HepG2 (cell line): Measurements from ENCODE around the gene KCNIP3. TPM values are rescaled to one million over a fixed set of nuclear protein-coding genes. Genes with fewer than 3 reads are reported as not detected.

Experiments
- BHLHE40 ChIP-seq: IDR thresholded peaks from 2 replicates; pipeline ENCODE4 v1.6.1; 2011; ENCODE audit warnings: low read length, improper control_type of control experiment
- ERF ChIP-seq: IDR thresholded peaks from 2 replicates; pipeline ENCODE4 v1.6.1; 2018; ENCODE audit warnings: missing biosample characterization, missing genetic modification reagents
- GATAD2A ChIP-seq: IDR thresholded peaks from 2 replicates; pipeline ENCODE4 v1.6.1; 2016
- HOXD1 ChIP-seq: sonication (generic); formaldehyde crosslinking; IDR thresholded peaks from 2 replicates; pipeline ENCODE4 v1.5.0; 2020; ENCODE audit warnings: missing genetic modification reagents
- IKZF1 ChIP-seq: fragments of 450-650 bp; IDR thresholded peaks from 2 replicates; pipeline ENCODE4 v1.7.1; 2016
- KMT2B ChIP-seq: IDR thresholded peaks from 2 replicates; pipeline ENCODE4 v1.6.1; 2016; ENCODE audit warnings: missing genetic modification reagents, missing compliant biosample characterization
- PPARG ChIP-seq: conservative IDR thresholded peaks from 2 replicates; pipeline ENCODE4 v1.6.1; 2016; ENCODE audit warnings: missing biosample characterization, missing genetic modification reagents
- RNF2 ChIP-seq: fragments of 450-650 bp; conservative IDR thresholded peaks from 2 replicates; pipeline ENCODE4 v1.6.1; 2016; ENCODE audit warnings: low read depth
- SALL1 ChIP-seq: sonication (generic); formaldehyde crosslinking; IDR thresholded peaks from 2 replicates; pipeline ENCODE4 v1.8.0; 2022; ENCODE audit warnings: mild to moderate bottlenecking, missing genetic modification reagents
- ZFX ChIP-seq: sonication (generic); formaldehyde crosslinking; IDR thresholded peaks from 2 replicates; pipeline ENCODE4 v1.4.0; 2020; ENCODE audit warnings: mild to moderate bottlenecking, low read depth, missing genetic modification reagents, moderate library complexity
- ZNF773 ChIP-seq: sonication (generic); formaldehyde crosslinking; IDR thresholded peaks from 2 replicates; pipeline ENCODE4 v1.4.0; 2020; ENCODE audit warnings: missing genetic modification reagents, borderline replicate concordance
- polyA plus RNA-seq, 8 experiments: library from polyadenylated mRNA; depleted of rRNA in 3 of 8; stranded (reverse) in 7 of 8; unstranded in 1 of 8; fragments of >200 nt; fragmentation: Illumina TruSeq in 4 of 8; extraction: Trizol in 4 of 8; gene quantifications; 2 replicates each; pipeline versions ENCODE4 v1.2.1 to v1.2.3, GENCODE V29; 2011 to 2016; ENCODE audit warnings: low read depth in 4 of 8, missing spikeins in 1 of 8, mixed read lengths in 1 of 8; ENCODE audit not compliant: insufficient read depth in 1 of 8
- total RNA-seq, 5 experiments: library from RNA; depleted of rRNA; stranded (reverse); fragments of >200 nt; fragmentation: Illumina TruSeq; extraction: Trizol; gene quantifications; 2 replicates each; pipeline ENCODE4 v1.2.3, GENCODE V29; 2016; ENCODE audit warnings: low read depth in 1 of 5
- TF ChIP-seq, protein P1 (sequence below): sonication (generic); formaldehyde crosslinking; IDR thresholded peaks from 2 replicates; pipeline ENCODE4 v1.4.0; 2020; ENCODE audit warnings: mild to moderate bottlenecking, missing genetic modification reagents
- TF ChIP-seq, protein P2 (sequence below): sonication (generic); formaldehyde crosslinking; IDR thresholded peaks from 2 replicates; pipeline ENCODE4 v1.4.0; 2020; ENCODE audit warnings: missing genetic modification reagents, low read depth, mild to moderate bottlenecking, borderline replicate concordance
- TF ChIP-seq, protein P3 (sequence below): sonication (generic); formaldehyde crosslinking; IDR thresholded peaks from 2 replicates; pipeline ENCODE4 v1.4.0; 2020; ENCODE audit warnings: missing genetic modification reagents
- TF ChIP-seq, protein P4 (sequence below): sonication (generic); formaldehyde crosslinking; IDR thresholded peaks from 2 replicates; pipeline ENCODE4 v1.4.0; 2020; ENCODE audit warnings: missing genetic modification reagents, borderline replicate concordance

KCNIP3 gene
- total and polyA plus RNA-seq, 2 of the 13 experiments (the other 11 are each of a cell fraction or from before 2014, with no cell fraction given) = not detected

DNA sequence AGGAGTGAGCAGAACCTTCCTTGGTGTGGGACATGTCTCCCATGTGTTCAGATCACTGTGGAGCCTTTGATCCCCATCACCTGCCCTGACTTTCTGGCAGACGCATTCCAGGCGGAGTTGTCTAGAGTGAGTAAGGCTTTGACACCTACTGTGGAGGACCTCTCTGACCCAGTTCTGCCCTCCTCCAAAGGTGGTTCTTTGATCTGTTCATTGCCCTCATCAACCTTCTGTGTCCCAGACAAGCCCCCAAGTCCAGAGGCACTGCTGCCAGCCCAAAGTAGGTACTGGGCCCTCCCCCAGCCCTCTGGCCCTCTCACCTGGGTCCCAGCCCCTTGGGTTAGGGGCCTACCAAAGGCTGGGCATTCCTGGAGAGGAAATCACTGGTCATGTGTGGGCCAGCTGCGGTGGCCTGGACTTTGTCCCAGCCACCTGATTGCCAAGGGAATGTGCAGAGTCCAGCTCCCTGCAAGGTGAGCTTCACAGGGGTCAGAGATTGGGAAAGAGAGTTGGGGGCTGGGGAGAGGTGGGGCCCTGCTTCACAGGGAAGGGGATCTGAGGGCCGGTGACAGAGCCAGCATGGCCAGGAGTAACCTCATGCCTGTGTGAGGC lies 93.2 kb downstream of the KCNIP3 start (continued):
- TF ChIP-seq, protein P1, sequence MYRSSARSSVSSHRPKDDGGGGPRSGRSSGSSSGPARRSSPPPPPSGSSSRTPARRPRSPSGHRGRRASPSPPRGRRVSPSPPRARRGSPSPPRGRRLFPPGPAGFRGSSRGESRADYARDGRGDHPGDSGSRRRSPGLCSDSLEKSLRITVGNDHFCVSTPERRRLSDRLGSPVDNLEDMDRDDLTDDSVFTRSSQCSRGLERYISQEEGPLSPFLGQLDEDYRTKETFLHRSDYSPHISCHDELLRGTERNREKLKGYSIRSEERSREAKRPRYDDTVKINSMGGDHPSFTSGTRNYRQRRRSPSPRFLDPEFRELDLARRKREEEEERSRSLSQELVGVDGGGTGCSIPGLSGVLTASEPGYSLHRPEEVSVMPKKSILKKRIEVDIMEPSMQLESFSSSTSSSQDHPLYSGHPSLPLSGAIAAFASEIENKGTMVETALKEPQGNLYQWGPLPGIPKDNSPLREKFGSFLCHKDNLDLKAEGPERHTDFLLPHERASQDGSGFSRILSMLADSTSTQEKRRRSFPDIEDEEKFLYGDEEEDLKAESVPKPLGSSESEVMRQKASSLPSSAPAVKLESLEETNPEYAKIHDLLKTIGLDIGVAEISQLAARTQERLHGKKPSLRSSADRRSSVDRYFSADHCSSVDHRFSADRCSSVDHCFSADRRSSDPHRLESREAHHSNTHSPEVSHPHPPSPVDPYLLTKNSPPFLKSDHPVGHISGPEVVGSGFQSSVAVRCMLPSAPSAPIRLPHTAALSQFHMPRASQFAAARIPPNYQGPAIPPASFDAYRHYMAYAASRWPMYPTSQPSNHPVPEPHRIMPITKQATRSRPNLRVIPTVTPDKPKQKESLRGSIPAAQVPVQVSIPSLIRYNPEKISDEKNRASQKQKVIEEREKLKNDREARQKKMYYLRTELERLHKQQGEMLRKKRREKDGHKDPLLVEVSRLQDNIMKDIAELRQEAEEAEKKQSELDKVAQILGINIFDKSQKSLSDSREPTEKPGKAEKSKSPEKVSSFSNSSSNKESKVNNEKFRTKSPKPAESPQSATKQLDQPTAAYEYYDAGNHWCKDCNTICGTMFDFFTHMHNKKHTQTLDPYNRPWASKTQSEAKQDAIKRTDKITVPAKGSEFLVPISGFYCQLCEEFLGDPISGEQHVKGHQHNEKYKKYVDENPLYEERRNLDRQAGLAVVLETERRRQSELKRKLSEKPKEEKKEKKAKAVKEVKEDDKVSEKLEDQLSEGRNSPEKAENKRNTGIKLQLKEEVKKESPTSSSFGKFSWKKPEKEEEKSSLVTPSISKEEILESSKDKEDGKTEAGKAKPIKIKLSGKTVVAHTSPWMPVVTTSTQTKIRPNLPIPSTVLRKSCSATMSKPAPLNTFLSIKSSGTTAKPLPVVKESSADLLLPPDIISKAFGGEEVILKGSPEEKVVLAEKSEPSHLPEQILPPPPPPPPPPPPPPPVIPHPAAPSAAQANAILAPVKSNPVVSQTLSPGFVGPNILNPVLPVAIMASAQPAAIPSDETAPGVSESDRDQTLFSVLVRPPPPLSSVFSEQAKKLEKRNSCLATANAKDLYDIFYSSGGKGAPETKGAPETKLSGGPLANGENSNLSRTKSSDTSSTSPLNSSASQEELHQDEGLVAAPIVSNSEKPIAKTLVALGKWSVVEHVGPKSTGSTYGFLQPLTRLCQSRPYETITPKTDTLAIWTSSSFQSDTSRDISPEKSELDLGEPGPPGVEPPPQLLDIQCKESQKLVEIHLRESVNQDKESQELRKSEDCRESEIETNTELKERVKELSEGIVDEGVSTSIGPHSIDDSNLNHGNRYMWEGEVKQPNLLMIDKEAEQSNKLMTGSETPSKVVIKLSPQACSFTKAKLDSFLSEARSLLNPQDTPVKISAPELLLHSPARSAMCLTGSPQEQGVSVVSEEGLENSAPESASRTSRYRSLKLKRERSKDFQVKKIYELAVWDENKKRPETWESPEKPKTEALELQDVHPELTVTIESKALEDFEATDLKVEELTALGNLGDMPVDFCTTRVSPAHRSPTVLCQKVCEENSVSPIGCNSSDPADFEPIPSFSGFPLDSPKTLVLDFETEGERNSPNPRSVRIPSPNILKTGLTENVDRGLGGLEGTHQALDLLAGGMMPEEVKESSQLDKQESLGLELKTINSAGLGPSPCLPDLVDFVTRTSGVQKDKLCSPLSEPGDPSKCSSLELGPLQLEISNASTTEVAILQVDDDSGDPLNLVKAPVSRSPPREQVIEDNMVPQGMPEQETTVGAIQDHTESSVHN (CRISPR knock-in tag) = no peak
- TF ChIP-seq, protein P2, sequence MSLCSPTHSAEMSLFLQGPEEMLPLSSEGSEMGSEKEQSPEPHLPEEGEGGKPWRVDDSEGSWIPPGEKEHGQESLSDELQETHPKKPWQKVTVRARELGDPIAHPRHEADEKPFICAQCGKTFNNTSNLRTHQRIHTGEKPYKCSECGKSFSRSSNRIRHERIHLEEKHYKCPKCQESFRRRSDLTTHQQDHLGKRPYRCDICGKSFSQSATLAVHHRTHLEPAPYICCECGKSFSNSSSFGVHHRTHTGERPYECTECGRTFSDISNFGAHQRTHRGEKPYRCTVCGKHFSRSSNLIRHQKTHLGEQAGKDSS (CRISPR knock-in tag) = 0 out of 2 replicates have a peak, but pooled peaks have one; percentile 66
- TF ChIP-seq GATAD2A (peak; percentile 92), IKZF1 (no peak), ZFX (CRISPR knock-in tag) (peak; percentile 83), ZNF773 (CRISPR knock-in tag) (no peak), HOXD1 (CRISPR knock-in tag) (no peak), PPARG (CRISPR knock-in tag) (0 out of 2 replicates have a peak, but pooled peaks have one; percentile 39), RNF2 (peak; percentile 76), KMT2B (CRISPR knock-in tag) (no peak), BHLHE40 (peak; percentile 77), SALL1 (peak; percentile 94), ERF (peak; percentile 55; the same call in 1 of the 2 replicates)
- TF ChIP-seq, protein P3, sequence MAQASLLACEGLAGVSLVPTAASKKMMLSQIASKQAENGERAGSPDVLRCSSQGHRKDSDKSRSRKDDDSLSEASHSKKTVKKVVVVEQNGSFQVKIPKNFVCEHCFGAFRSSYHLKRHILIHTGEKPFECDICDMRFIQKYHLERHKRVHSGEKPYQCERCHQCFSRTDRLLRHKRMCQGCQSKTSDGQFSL (CRISPR knock-in tag) = peak; percentile 15; the same call in 1 of the 2 replicates
- TF ChIP-seq, protein P4, sequence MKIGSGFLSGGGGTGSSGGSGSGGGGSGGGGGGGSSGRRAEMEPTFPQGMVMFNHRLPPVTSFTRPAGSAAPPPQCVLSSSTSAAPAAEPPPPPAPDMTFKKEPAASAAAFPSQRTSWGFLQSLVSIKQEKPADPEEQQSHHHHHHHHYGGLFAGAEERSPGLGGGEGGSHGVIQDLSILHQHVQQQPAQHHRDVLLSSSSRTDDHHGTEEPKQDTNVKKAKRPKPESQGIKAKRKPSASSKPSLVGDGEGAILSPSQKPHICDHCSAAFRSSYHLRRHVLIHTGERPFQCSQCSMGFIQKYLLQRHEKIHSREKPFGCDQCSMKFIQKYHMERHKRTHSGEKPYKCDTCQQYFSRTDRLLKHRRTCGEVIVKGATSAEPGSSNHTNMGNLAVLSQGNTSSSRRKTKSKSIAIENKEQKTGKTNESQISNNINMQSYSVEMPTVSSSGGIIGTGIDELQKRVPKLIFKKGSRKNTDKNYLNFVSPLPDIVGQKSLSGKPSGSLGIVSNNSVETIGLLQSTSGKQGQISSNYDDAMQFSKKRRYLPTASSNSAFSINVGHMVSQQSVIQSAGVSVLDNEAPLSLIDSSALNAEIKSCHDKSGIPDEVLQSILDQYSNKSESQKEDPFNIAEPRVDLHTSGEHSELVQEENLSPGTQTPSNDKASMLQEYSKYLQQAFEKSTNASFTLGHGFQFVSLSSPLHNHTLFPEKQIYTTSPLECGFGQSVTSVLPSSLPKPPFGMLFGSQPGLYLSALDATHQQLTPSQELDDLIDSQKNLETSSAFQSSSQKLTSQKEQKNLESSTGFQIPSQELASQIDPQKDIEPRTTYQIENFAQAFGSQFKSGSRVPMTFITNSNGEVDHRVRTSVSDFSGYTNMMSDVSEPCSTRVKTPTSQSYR (CRISPR knock-in tag) = peak; percentile 97
